GM12874 (cell line): Measurements from ENCODE around the gene CXCR5.

ENCODE experiments used
- CTCF ChIP-seq: IDR thresholded peaks from 2 replicates; pipeline ENCODE4 v1.5.1; 2011; ENCODE audit warnings: low read depth, mild to moderate bottlenecking, control low read depth, low read length, moderate library complexity; ENCODE audit not compliant: insufficient read depth

CXCR5 gene

GRCh38 chr11:118939404-118939915 is 55.8 kb downstream of the CXCR5 start:
- TF ChIP-seq CTCF, result no peak

- no peak for TF ChIP-seq CTCF
Observed at GRCh38 chr11:118939953-118940598, 56.4 kb downstream of the CXCR5 start.

GRCh38 chr11:118947091-118947490 is 63.4 kb downstream of the CXCR5 start:
- TF ChIP-seq CTCF, result no peak
